HEK293 (cell line): Measurements from ENCODE around the gene GRID2.

Source experiments
- CTCF ChIA-PET: fragments of 350-600 bp; formaldehyde crosslinking; extraction: SDS; loops from one replicate; lab custom pipeline; 2021; ENCODE audit warnings: antibody characterized with exemption; lab: Yijun Ruan, JAX
- POLR2A ChIA-PET: fragments of 300-600 bp; formaldehyde crosslinking; extraction: SDS; loops from one replicate; lab custom pipeline; 2020; ENCODE audit warnings: antibody characterized with exemption, inconsistent platforms; lab: Yijun Ruan, JAX
- H3K27ac ChIP-seq: fragments of 200-500 bp; sonication (Bioruptor generic); 2 replicates; pipeline ENCODE4 v1.5.1; 2014; ENCODE audit warnings: low read depth, low read length, control low read depth, inconsistent platforms; ENCODE audit errors: extremely low read depth
- H3K36me3 ChIP-seq, 2 experiments: fragments of 200-500 bp in 1 of 2; sonication (Bioruptor generic) in 1 of 2; 1 replicate in 1 of 2; 2 replicates in 1 of 2; pipeline ENCODE4 v1.5.1; 2014 to 2017; ENCODE audit warnings: inconsistent platforms in 2 of 2, low read length in 2 of 2; ENCODE audit not compliant: control insufficient read depth in 2 of 2, insufficient read depth in 1 of 2
- H3K4me1 ChIP-seq: fragments of 200-500 bp; sonication (Bioruptor generic); 2 replicates; pipeline ENCODE4 v1.5.1; 2014; ENCODE audit warnings: mild to moderate bottlenecking, low read length, inconsistent platforms; ENCODE audit not compliant: control insufficient read depth, insufficient read depth
- H3K4me3 ChIP-seq: 2 replicates; pipeline ENCODE4 v1.5.1; 2011; ENCODE audit warnings: low read depth, mild to moderate bottlenecking, control low read depth, low read length, moderate library complexity
- H3K9me3 ChIP-seq: fragments of 200-500 bp; sonication (Bioruptor generic); 2 replicates; pipeline ENCODE4 v1.5.1; 2014; ENCODE audit warnings: low read depth, low read length, inconsistent platforms; ENCODE audit not compliant: control insufficient read depth, insufficient read depth
- ELK4 ChIP-seq: IDR thresholded peaks from 2 replicates; pipeline ENCODE4 v1.6.1; 2011; ENCODE audit warnings: mild to moderate bottlenecking, low read depth, low read length, borderline replicate concordance
- IKZF3 ChIP-seq: fragments of 450-650 bp; IDR thresholded peaks from 2 replicates; pipeline ENCODE4 v1.5.0; 2018; ENCODE audit warnings: missing biosample characterization, mild to moderate bottlenecking, missing genetic modification characterization, moderate library complexity
- KLF16 ChIP-seq: fragments of 450-650 bp; formaldehyde crosslinking; IDR thresholded peaks from 2 replicates; pipeline ENCODE4 v1.5.1; 2017; ENCODE audit warnings: missing biosample characterization, missing genetic modification characterization
- RBAK ChIP-seq: fragments of 450-650 bp; formaldehyde crosslinking; IDR thresholded peaks from 2 replicates; pipeline ENCODE4 v1.5.1; 2016; ENCODE audit warnings: missing biosample characterization, missing genetic modification characterization
- SETDB1 ChIP-seq: IDR thresholded peaks from one replicate; pipeline ENCODE4 v1.6.1; 2017; ENCODE audit warnings: mild to moderate bottlenecking, low read length, moderate library complexity, mixed read lengths; ENCODE audit not compliant: insufficient read length
- WT1 ChIP-seq: fragments of 450-650 bp; formaldehyde crosslinking; IDR thresholded peaks from 2 replicates; pipeline ENCODE4 v1.5.1; 2016; ENCODE audit warnings: missing biosample characterization, missing genetic modification characterization
- ZBTB48 ChIP-seq: fragments of 450-650 bp; formaldehyde crosslinking; IDR thresholded peaks from 2 replicates; pipeline ENCODE4 v1.5.1; 2016; ENCODE audit warnings: missing biosample characterization, missing genetic modification characterization
- ZIC2 ChIP-seq: fragments of 450-650 bp; formaldehyde crosslinking; IDR thresholded peaks from 2 replicates; pipeline ENCODE4 v1.5.1; 2016; ENCODE audit warnings: missing biosample characterization, missing genetic modification characterization
- ZNF121 ChIP-seq: fragments of 450-650 bp; formaldehyde crosslinking; IDR thresholded peaks from 2 replicates; pipeline ENCODE4 v1.5.1; 2016; ENCODE audit warnings: missing biosample characterization, missing genetic modification characterization
- ZNF155 ChIP-seq: fragments of 450-650 bp; formaldehyde crosslinking; IDR thresholded peaks from 2 replicates; pipeline ENCODE4 v1.5.1; 2016; ENCODE audit warnings: missing biosample characterization, missing genetic modification characterization
- ZNF174 ChIP-seq: fragments of 450-650 bp; formaldehyde crosslinking; IDR thresholded peaks from 2 replicates; pipeline ENCODE4 v1.5.0; 2017; ENCODE audit warnings: missing biosample characterization, mild to moderate bottlenecking, missing genetic modification characterization
- ZNF223 ChIP-seq: fragments of 450-650 bp; formaldehyde crosslinking; IDR thresholded peaks from 2 replicates; pipeline ENCODE4 v1.5.1; 2016; ENCODE audit warnings: missing biosample characterization, missing genetic modification characterization
- ZNF274 ChIP-seq, 2 experiments: fragments of 200-500 bp in 1 of 2; fragments of 450-650 bp in 1 of 2; sonication (Bioruptor generic) in 1 of 2; formaldehyde crosslinking in 1 of 2; IDR thresholded peaks; 2 replicates each; pipeline versions ENCODE4 v1.5.1 to v1.6.1; 2014 to 2016; ENCODE audit warnings: borderline replicate concordance in 1 of 2, inconsistent platforms in 1 of 2, low read length in 1 of 2, missing biosample characterization in 1 of 2, missing genetic modification characterization in 1 of 2
- ZNF302 ChIP-seq: fragments of 450-650 bp; formaldehyde crosslinking; IDR thresholded peaks from 2 replicates; pipeline ENCODE4 v1.5.1; 2016; ENCODE audit warnings: missing biosample characterization, missing genetic modification characterization, low read depth
- ZNF335 ChIP-seq: fragments of 450-650 bp; formaldehyde crosslinking; conservative IDR thresholded peaks from 2 replicates; pipeline ENCODE4 v1.5.1; 2016; ENCODE audit warnings: missing biosample characterization, missing genetic modification characterization
- ZNF37A ChIP-seq: fragments of 450-650 bp; IDR thresholded peaks from 2 replicates; pipeline ENCODE4 v1.5.1; 2018; ENCODE audit warnings: missing biosample characterization, missing genetic modification characterization
- ZNF404 ChIP-seq: fragments of 450-650 bp; formaldehyde crosslinking; IDR thresholded peaks from 2 replicates; pipeline ENCODE4 v1.5.1; 2017; ENCODE audit warnings: missing biosample characterization, missing genetic modification characterization
- ZNF426 ChIP-seq: fragments of 450-650 bp; formaldehyde crosslinking; IDR thresholded peaks from 2 replicates; pipeline ENCODE4 v1.5.1; 2017; ENCODE audit warnings: missing biosample characterization, missing genetic modification characterization, mild to moderate bottlenecking, inconsistent platforms, moderate library complexity
- ZNF677 ChIP-seq: fragments of 450-650 bp; IDR thresholded peaks from 2 replicates; pipeline ENCODE4 v1.5.0; 2018; ENCODE audit warnings: missing biosample characterization, mild to moderate bottlenecking, missing genetic modification characterization, moderate library complexity
- ZNF707 ChIP-seq: fragments of 450-650 bp; formaldehyde crosslinking; IDR thresholded peaks from 2 replicates; pipeline ENCODE4 v1.5.1; 2016; ENCODE audit warnings: missing biosample characterization, missing genetic modification characterization
- TF ChIP-seq, protein P1 (sequence below): fragments of 450-650 bp; formaldehyde crosslinking; IDR thresholded peaks from 2 replicates; pipeline ENCODE4 v1.5.1; 2016; ENCODE audit warnings: missing biosample characterization, missing genetic modification characterization
- TF ChIP-seq, protein P2 (sequence below): fragments of 450-650 bp; formaldehyde crosslinking; IDR thresholded peaks from 2 replicates; pipeline ENCODE4 v1.5.1; 2016; ENCODE audit warnings: missing biosample characterization, missing genetic modification characterization
- TF ChIP-seq, protein P3 (sequence below): fragments of 450-650 bp; formaldehyde crosslinking; IDR thresholded peaks from 2 replicates; pipeline ENCODE4 v1.5.1; 2016; ENCODE audit warnings: missing biosample characterization, missing genetic modification characterization
- TF ChIP-seq, protein P4 (sequence below): fragments of 450-650 bp; formaldehyde crosslinking; IDR thresholded peaks from 2 replicates; pipeline ENCODE4 v1.5.1; 2016; ENCODE audit warnings: missing biosample characterization, missing genetic modification characterization

GRID2 gene

GRCh38 chr4:92346289-92346688, 42.5 kb downstream of the GRID2 start (continued):
- TF ChIP-seq ZNF274 (IDR thresholded peaks at IDR 0.05; ENCODE audit: low read length) (no peak), ZNF274 (tag by site-specific recombination; IDR thresholded peaks at IDR 0.05; ENCODE audit: borderline replicate concordance) (no peak), KLF16 (no peak), ZNF302 (tag by site-specific recombination) (no peak), WT1 (tag by site-specific recombination) (no peak), ZNF404 (tag by site-specific recombination) (no peak), ZNF335 (tag by site-specific recombination) (no peak), ZNF121 (tag by site-specific recombination) (no peak)
- TF ChIP-seq, protein P1, sequence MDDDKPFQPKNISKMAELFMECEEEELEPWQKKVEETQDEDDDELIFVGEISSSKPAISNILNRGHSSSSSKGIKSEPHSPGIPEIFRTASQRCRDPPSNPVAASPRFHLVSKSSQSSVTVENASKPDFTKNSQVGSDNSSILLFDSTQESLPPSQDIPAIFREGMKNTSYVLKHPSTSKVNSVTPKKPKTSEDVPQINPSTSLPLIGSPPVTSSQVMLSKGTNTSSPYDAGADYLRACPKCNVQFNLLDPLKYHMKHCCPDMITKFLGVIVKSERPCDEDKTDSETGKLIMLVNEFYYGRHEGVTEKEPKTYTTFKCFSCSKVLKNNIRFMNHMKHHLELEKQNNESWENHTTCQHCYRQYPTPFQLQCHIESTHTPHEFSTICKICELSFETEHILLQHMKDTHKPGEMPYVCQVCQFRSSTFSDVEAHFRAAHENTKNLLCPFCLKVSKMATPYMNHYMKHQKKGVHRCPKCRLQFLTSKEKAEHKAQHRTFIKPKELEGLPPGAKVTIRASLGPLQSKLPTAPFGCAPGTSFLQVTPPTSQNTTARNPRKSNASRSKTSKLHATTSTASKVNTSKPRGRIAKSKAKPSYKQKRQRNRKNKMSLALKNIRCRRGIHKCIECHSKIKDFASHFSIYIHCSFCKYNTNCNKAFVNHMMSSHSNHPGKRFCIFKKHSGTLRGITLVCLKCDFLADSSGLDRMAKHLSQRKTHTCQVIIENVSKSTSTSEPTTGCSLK (tag by site-specific recombination): no peak
- TF ChIP-seq, protein P2, sequence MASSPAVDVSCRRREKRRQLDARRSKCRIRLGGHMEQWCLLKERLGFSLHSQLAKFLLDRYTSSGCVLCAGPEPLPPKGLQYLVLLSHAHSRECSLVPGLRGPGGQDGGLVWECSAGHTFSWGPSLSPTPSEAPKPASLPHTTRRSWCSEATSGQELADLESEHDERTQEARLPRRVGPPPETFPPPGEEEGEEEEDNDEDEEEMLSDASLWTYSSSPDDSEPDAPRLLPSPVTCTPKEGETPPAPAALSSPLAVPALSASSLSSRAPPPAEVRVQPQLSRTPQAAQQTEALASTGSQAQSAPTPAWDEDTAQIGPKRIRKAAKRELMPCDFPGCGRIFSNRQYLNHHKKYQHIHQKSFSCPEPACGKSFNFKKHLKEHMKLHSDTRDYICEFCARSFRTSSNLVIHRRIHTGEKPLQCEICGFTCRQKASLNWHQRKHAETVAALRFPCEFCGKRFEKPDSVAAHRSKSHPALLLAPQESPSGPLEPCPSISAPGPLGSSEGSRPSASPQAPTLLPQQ (tag by site-specific recombination): no peak

DNA sequence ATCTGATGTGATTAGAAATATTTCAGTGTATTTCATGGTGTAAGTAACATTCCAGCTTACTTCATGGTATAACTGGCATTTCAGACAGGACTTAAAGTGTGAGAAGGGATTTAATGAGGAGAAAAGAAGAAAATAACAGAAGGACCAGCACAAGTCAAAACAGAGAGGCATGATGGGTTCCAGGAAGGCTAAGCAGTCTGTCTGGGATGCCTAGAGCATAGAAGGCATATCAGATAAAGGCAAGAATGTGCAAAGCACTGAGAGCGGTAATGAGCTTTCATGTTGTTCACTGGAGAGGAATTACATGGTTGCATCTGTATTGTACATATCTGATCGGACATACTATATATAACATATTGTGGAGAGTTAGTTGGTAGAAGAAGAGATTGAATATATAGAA, 54.2 kb downstream of the GRID2 start:
- no peaks in the 10 kb centered on the region for H3K36me3 ChIP-seq
- POLR2A ChIA-PET: no interaction called here
- H3K4me1 ChIP-seq: no peaks in the 10 kb centered on the region
- CTCF ChIA-PET: no interaction called here
- H3K27ac ChIP-seq: no peak overlapping the region
- no peak for TF ChIP-seq ZIC2 (tag by site-specific recombination)
- no peak for TF ChIP-seq ZNF426 (tag by site-specific recombination)
- no peak for TF ChIP-seq ZNF174 (tag by site-specific recombination)
- no peak for TF ChIP-seq ZNF335 (tag by site-specific recombination)
- TF ChIP-seq ZBTB48 (tag by site-specific recombination): no peak
- TF ChIP-seq IKZF3: no peak
- TF ChIP-seq, all 188 proteins: peak for 0
- H3K9me3 ChIP-seq: no peaks in the 10 kb centered on the region
- H3K4me3 ChIP-seq: no peak overlapping the region

DNA sequence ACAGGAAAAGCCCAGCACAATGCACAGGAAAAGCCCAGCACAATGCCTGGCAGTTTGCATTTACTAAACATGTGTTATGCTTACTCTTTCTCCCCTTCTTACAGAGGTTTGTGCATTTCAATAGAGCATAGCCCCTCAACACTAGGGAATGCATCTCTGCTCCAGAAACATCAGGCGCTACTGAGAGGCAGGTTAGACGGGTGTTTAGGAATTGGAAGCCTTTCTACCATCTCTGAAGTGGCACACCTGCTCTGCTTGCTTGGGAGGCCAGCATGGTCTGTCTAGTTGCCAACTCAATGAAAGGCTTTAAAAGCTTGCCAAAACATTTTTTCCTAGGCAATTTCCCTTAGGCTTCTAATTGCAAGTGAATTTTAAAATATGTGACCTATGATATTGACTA, 55.7 kb downstream of the GRID2 start:
- Histone ChIP-seq H3K27ac (no peak overlapping the region), H3K4me3 (no peak overlapping the region), H3K9me3 (no peaks in the 10 kb centered on the region), H3K4me1 (no peaks in the 10 kb centered on the region), H3K36me3 (no peaks in the 10 kb centered on the region)
- ChIA-PET POLR2A (no interaction called here), CTCF (interaction anchor here (0.5 kb wide), 1 partner anchor 56 kb away, joined by 3 read pairs; the partner anchor contains the start of gene GRID2)
- no peak for TF ChIP-seq ZNF155 (tag by site-specific recombination)
- TF ChIP-seq RBAK: no peak
- no peak for TF ChIP-seq ELK4
- TF ChIP-seq, protein P3, sequence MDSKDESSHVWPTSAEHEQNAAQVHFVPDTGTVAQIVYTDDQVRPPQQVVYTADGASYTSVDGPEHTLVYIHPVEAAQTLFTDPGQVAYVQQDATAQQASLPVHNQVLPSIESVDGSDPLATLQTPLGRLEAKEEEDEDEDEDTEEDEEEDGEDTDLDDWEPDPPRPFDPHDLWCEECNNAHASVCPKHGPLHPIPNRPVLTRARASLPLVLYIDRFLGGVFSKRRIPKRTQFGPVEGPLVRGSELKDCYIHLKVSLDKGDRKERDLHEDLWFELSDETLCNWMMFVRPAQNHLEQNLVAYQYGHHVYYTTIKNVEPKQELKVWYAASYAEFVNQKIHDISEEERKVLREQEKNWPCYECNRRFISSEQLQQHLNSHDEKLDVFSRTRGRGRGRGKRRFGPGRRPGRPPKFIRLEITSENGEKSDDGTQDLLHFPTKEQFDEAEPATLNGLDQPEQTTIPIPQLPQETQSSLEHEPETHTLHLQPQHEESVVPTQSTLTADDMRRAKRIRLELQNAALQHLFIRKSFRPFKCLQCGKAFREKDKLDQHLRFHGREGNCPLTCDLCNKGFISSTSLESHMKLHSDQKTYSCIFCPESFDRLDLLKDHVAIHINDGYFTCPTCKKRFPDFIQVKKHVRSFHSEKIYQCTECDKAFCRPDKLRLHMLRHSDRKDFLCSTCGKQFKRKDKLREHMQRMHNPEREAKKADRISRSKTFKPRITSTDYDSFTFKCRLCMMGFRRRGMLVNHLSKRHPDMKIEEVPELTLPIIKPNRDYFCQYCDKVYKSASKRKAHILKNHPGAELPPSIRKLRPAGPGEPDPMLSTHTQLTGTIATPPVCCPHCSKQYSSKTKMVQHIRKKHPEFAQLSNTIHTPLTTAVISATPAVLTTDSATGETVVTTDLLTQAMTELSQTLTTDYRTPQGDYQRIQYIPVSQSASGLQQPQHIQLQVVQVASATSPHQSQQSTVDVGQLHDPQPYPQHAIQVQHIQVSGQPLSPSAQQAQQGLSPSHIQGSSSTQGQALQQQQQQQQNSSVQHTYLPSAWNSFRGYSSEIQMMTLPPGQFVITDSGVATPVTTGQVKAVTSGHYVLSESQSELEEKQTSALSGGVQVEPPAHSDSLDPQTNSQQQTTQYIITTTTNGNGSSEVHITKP (tag by site-specific recombination): no peak
- TF ChIP-seq ZNF223 (tag by site-specific recombination): no peak
- TF ChIP-seq, protein P4, sequence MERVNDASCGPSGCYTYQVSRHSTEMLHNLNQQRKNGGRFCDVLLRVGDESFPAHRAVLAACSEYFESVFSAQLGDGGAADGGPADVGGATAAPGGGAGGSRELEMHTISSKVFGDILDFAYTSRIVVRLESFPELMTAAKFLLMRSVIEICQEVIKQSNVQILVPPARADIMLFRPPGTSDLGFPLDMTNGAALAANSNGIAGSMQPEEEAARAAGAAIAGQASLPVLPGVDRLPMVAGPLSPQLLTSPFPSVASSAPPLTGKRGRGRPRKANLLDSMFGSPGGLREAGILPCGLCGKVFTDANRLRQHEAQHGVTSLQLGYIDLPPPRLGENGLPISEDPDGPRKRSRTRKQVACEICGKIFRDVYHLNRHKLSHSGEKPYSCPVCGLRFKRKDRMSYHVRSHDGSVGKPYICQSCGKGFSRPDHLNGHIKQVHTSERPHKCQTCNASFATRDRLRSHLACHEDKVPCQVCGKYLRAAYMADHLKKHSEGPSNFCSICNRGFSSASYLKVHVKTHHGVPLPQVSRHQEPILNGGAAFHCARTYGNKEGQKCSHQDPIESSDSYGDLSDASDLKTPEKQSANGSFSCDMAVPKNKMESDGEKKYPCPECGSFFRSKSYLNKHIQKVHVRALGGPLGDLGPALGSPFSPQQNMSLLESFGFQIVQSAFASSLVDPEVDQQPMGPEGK (tag by site-specific recombination): no peak
- TF ChIP-seq ZNF37A (tag by site-specific recombination): no peak
- no peak for TF ChIP-seq SETDB1
- TF ChIP-seq ZNF707 (tag by site-specific recombination): no peak
- TF ChIP-seq ZNF677 (tag by site-specific recombination): no peak
